ENCODE measurements around the gene PLCH1. TPM values are rescaled to one million over a fixed set of nuclear protein-coding genes. Genes with fewer than 3 reads are reported as not detected.

Gene PLCH1
- total and polyA plus RNA-seq, 2 of the 8 experiments (the other 6 are each of a cell fraction or from before 2014, with no cell fraction given) = 5.8 to 17.2 TPM

- no peak for TF ChIP-seq TAF7 (optimal IDR thresholded peaks at IDR 0.05; ENCODE audit: borderline replicate concordance, low read depth, low read length)
Observed at GRCh38 chr3:155704771-155705559, 39.9 kb downstream of the PLCH1 start (continued).

Data from H1 (cell line).